Peyer's patch (tissue), 4 donors: ENCODE data around the gene ARMH4.

ENCODE experiments used
- POLR2A ChIP-seq, 2 donors: fragments of 450-650 bp; IDR thresholded peaks; one replicate each; pipeline ENCODE4 v1.5.1; 2017; ENCODE audit warnings: antibody characterized with exemption in 2 of 2, mild to moderate bottlenecking in 2 of 2, moderate library complexity in 2 of 2
- TF ChIP-seq, protein P1 (sequence below), 6 experiments: fragments of 450-650 bp in 4 of 6; fragments of 200-600 bp in 2 of 6; sonication (generic) in 1 of 6; IDR thresholded peaks; one replicate each; pipeline ENCODE4 v1.5.1; 2017 to 2019; ENCODE audit warnings: antibody characterized with exemption in 6 of 6, mild to moderate bottlenecking in 3 of 6, moderate library complexity in 1 of 6

DNA sequence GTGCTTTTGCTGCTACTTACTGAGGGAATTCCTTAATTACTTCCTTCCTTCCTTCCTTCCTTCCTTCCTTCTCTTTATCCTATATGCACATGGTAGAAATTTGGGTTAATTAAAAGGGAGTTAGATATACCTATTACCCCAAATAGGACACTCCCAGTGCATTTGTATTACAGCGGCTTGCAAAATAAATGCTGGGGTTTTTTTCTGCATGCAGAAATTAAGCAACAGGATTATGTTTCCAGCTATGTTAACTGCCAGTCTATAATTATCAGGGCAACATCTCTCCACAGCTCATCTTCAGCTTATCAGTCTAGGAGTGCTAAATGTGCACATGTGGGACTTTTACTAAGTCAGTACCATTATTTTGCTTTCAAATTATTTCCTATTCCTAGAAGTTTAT is 153.2 kb downstream of the ARMH4 start:
- TF ChIP-seq, protein P1, sequence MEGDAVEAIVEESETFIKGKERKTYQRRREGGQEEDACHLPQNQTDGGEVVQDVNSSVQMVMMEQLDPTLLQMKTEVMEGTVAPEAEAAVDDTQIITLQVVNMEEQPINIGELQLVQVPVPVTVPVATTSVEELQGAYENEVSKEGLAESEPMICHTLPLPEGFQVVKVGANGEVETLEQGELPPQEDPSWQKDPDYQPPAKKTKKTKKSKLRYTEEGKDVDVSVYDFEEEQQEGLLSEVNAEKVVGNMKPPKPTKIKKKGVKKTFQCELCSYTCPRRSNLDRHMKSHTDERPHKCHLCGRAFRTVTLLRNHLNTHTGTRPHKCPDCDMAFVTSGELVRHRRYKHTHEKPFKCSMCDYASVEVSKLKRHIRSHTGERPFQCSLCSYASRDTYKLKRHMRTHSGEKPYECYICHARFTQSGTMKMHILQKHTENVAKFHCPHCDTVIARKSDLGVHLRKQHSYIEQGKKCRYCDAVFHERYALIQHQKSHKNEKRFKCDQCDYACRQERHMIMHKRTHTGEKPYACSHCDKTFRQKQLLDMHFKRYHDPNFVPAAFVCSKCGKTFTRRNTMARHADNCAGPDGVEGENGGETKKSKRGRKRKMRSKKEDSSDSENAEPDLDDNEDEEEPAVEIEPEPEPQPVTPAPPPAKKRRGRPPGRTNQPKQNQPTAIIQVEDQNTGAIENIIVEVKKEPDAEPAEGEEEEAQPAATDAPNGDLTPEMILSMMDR (IDR thresholded peaks at IDR 0.05), result no peak
- no peak for TF ChIP-seq POLR2A (IDR thresholded peaks at IDR 0.05)
